GM23248 (cell line): ENCODE data around the gene DGKI. TPM values are rescaled to one million over a fixed set of nuclear protein-coding genes. Genes with fewer than 3 reads are reported as not detected.

ENCODE experiments used
- DNase-seq: peaks from one replicate; pipeline ENCODE4 v3.0.0-alpha.2; 2015
- H2AFZ ChIP-seq: fragments of 200-600 bp; sonication (generic); 2 replicates; pipeline ENCODE4 v1.6.1; 2016; ENCODE audit warnings: antibody characterized with exemption
- H3F3A ChIP-seq: fragments of 200-600 bp; sonication (generic); 2 replicates; pipeline ENCODE4 v1.6.1; 2016; ENCODE audit warnings: mild to moderate bottlenecking, antibody characterized with exemption, mixed run types; ENCODE audit not compliant: insufficient read depth
- H3K27ac ChIP-seq: fragments of 200-600 bp; sonication (generic); 2 replicates; pipeline ENCODE4 v1.5.1; 2016; ENCODE audit warnings: mild to moderate bottlenecking
- H3K27me3 ChIP-seq: fragments of 200-600 bp; sonication (generic); replicated peaks from 2 replicates; pipeline ENCODE4 v1.6.1; 2016; ENCODE audit warnings: mild to moderate bottlenecking; ENCODE audit not compliant: insufficient read depth
- H3K36me3 ChIP-seq: fragments of 200-600 bp; sonication (generic); 2 replicates; pipeline ENCODE4 v1.6.1; 2016; ENCODE audit warnings: low read depth, mild to moderate bottlenecking
- H3K4me1 ChIP-seq: fragments of 200-600 bp; sonication (generic); 2 replicates; pipeline ENCODE4 v1.6.1; 2016; ENCODE audit warnings: mild to moderate bottlenecking; ENCODE audit not compliant: insufficient read depth
- H3K4me2 ChIP-seq: fragments of 200-600 bp; sonication (generic); one replicate; pipeline ENCODE4 v1.6.1; 2016; ENCODE audit warnings: mild to moderate bottlenecking; ENCODE audit not compliant: unreplicated experiment
- H3K4me3 ChIP-seq: fragments of 200-600 bp; sonication (generic); 2 replicates; pipeline ENCODE4 v1.5.1; 2016; ENCODE audit warnings: mild to moderate bottlenecking
- H3K79me2 ChIP-seq: fragments of 200-600 bp; sonication (generic); 2 replicates; pipeline ENCODE4 v1.6.1; 2016; ENCODE audit warnings: mild to moderate bottlenecking; ENCODE audit not compliant: insufficient read depth
- H3K9ac ChIP-seq: fragments of 200-600 bp; sonication (generic); 2 replicates; pipeline ENCODE4 v1.6.1; 2016; ENCODE audit warnings: mild to moderate bottlenecking
- H3K9me2 ChIP-seq: fragments of 200-600 bp; sonication (generic); 2 replicates; pipeline ENCODE4 v1.6.1; 2016; ENCODE audit warnings: mixed run types, mild to moderate bottlenecking, moderate library complexity; ENCODE audit not compliant: insufficient read depth
- H3K9me3 ChIP-seq: fragments of 200-600 bp; sonication (generic); one replicate; pipeline ENCODE4 v1.6.1; 2017; ENCODE audit warnings: low read depth
- H4K20me1 ChIP-seq: fragments of 200-600 bp; sonication (generic); 2 replicates; pipeline ENCODE4 v1.6.0; 2016; ENCODE audit not compliant: insufficient read depth
- EZH2 ChIP-seq: fragments of 200-600 bp; sonication (generic); IDR thresholded peaks from 2 replicates; pipeline ENCODE4 v1.6.1; 2018; ENCODE audit warnings: antibody characterized with exemption, mild to moderate bottlenecking; ENCODE audit not compliant: insufficient read depth, poor library complexity, severe bottlenecking
- EZH2phosphoT487 ChIP-seq: fragments of 200-600 bp; sonication (generic); IDR thresholded peaks from 2 replicates; pipeline ENCODE4 v1.6.1; 2018; ENCODE audit warnings: antibody characterized with exemption, moderate library complexity, mild to moderate bottlenecking, low read depth; ENCODE audit not compliant: insufficient read depth
- WGBS, 2 experiments: methylation state at CpG; one replicate each; pipeline ENCODE4 v1.1.6; 2015 to 2017; ENCODE audit warnings: low lambda C conversion rate in 2 of 2, low coverage in 1 of 2; ENCODE audit errors: missing lambda C conversion rate in 2 of 2; 5-methylcytosine and 5-hydroxymethylcytosine counted together
- in situ Hi-C: fragments of 300-500 bp; cut with MboI; formaldehyde crosslinking; loops from 2 replicates; pipeline ENCODE4 v1.15.0; 2020
- polyA plus RNA-seq: library from polyadenylated mRNA; unstranded; fragments of >200 nt; fragmentation: Nextera tagmentation; extraction: Ambion mirVana; gene quantifications from 2 replicates; pipeline ENCODE4 v1.2.1, GENCODE V29; 2016
- total RNA-seq: library from RNA; depleted of rRNA; stranded (reverse); fragments of >200 nt; shearing (Covaris generic); gene quantifications from 2 replicates; pipeline ENCODE4 v1.2.3, GENCODE V29; 2014

DGKI gene
- total and polyA plus RNA-seq, 2 experiments from 2014 or later, result 5.4 to 25.9 TPM

- peaks cover 53% of the 10 kb centered on the region for H3K79me2 ChIP-seq
- TF ChIP-seq EZH2, result no peak
- no peak for TF ChIP-seq EZH2phosphoT487
- no peak for DNase-seq
- no peaks in the 10 kb centered on the region for H3F3A ChIP-seq
- no peak overlapping the region for H2AFZ ChIP-seq
- H3K4me3 ChIP-seq, result no peak overlapping the region
- in situ Hi-C loops, result no loop called here
- no peaks in the 10 kb centered on the region for H3K27me3 ChIP-seq
- H3K9me3 ChIP-seq, result no peaks in the 10 kb centered on the region
- WGBS, 2 experiments, result 80 to 90% methylated on average over 2 of the region's 2 CpGs
- H3K4me2 ChIP-seq, result no peak overlapping the region
- H3K9me2 ChIP-seq, result no peaks in the 10 kb centered on the region
- H3K36me3 ChIP-seq, result 0 out of 2 replicates have a peak, but pooled peaks cover 8% of the 10 kb centered on the region
- no peaks in the 10 kb centered on the region for H3K4me1 ChIP-seq
- no peak overlapping the region for H3K9ac ChIP-seq
- H3K27ac ChIP-seq, result no peak overlapping the region
- H4K20me1 ChIP-seq, result no peaks in the 10 kb centered on the region
Measured at GRCh38 chr7:137741443-137741842, 105.3 kb downstream of the DGKI start.

DNA sequence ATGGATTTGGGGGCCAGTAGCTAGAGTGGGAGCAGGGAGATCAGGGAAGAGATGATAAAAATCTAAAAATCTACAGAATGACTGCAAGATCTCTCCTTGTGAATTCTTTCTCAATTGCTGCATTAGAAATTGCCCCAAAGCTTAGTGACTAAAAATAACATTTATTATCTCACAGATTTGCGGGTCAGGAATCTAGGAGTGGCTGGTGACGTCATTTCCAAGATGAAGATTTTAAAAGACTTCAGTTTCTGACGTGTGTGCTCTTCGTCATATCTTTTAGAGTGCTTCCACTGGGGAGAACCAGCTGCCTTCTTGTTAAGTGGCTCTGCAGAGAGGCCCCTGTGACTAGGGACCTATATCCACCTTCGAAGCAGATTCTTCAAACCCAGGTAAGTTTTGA lies 112.6 kb downstream of the DGKI start:
- peaks cover 30% of the 10 kb centered on the region for H3K4me1 ChIP-seq
- no peak overlapping the region for H2AFZ ChIP-seq
- H3K9ac ChIP-seq, result no peak overlapping the region
- peaks cover 17% of the 10 kb centered on the region for H3F3A ChIP-seq
- peak overlapping the region; percentile 1 for H3K4me2 ChIP-seq
- H3K9me3 ChIP-seq, result no peaks in the 10 kb centered on the region
- H3K27ac ChIP-seq, result peak overlapping the region; percentile 21; the same call in 1 of the 2 replicates
- H3K27me3 ChIP-seq, result no peaks in the 10 kb centered on the region
- DNase-seq, result peak; percentile 57
- TF ChIP-seq EZH2 (no peak), EZH2phosphoT487 (no peak)
- in situ Hi-C loops, result no loop called here
- no peak overlapping the region for H3K4me3 ChIP-seq
- H3K9me2 ChIP-seq, result no peaks in the 10 kb centered on the region
- H3K79me2 ChIP-seq, result peaks cover 47% of the 10 kb centered on the region
- no peaks in the 10 kb centered on the region for H4K20me1 ChIP-seq
- no peaks in the 10 kb centered on the region for H3K36me3 ChIP-seq
- WGBS, 2 experiments, result 58 to 59% methylated on average over 5 of the region's 5 CpGs

DNA sequence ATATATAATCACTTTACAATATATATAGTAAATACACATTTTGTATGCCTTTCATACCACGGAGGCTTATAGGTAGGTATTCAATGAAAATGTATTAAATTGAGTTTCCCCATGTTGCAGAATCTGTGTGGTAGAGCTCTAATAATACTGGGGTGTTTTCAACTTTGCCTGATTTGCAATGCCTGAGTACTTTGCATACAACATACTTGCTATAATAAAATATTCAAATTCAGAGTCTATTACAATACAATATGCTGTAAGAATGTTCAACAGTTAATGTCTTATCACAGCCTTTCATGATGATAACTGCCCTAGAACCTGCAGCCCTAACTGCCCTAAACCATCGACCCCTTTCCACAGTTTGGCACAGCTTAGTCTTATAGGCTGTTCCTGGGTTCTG lies 114.6 kb downstream of the DGKI start:
- WGBS, 2 experiments, result 94 to 97% methylated on average over 2 of the region's 2 CpGs

GRCh38 chr7:137731436-137731835 lies 115.3 kb downstream of the DGKI start:
- H3K27me3 ChIP-seq, result no peaks in the 10 kb centered on the region
- H4K20me1 ChIP-seq, result no peaks in the 10 kb centered on the region
- H3K9me3 ChIP-seq, result no peaks in the 10 kb centered on the region
- 32% methylated on average over 5 of the region's 5 CpGs for WGBS, 2 experiments
- H3K27ac ChIP-seq, result peak overlapping the region; percentile 54
- TF ChIP-seq EZH2, result no peak
- no peak for TF ChIP-seq EZH2phosphoT487
- no peak overlapping the region for H2AFZ ChIP-seq
- peaks cover 45% of the 10 kb centered on the region for H3K4me1 ChIP-seq
- peaks cover 17% of the 10 kb centered on the region for H3F3A ChIP-seq
- H3K4me2 ChIP-seq, result peak overlapping the region; percentile 44
- H3K4me3 ChIP-seq, result no peak overlapping the region
- H3K36me3 ChIP-seq, result no peaks in the 10 kb centered on the region
- H3K9ac ChIP-seq, result no peak overlapping the region
- DNase-seq, result peak; percentile 67
- in situ Hi-C loops, result no loop called here
- peaks cover 40% of the 10 kb centered on the region for H3K79me2 ChIP-seq
- no peaks in the 10 kb centered on the region for H3K9me2 ChIP-seq

More for the DNA sequence above, 114.6 kb downstream of the DGKI start:
- no peak for DNase-seq
- Histone ChIP-seq H4K20me1 (no peaks in the 10 kb centered on the region), H3K9me2 (no peaks in the 10 kb centered on the region), H3K27ac (peak overlapping the region; percentile 54), H3K9ac (no peak overlapping the region), H3K4me3 (no peak overlapping the region), H3K9me3 (no peaks in the 10 kb centered on the region), H3K4me2 (peak overlapping the region; percentile 44), H2AFZ (no peak overlapping the region), H3K27me3 (no peaks in the 10 kb centered on the region), H3K4me1 (peaks cover 41% of the 10 kb centered on the region), H3F3A (peaks cover 17% of the 10 kb centered on the region), H3K36me3 (no peaks in the 10 kb centered on the region), H3K79me2 (peaks cover 46% of the 10 kb centered on the region)
- in situ Hi-C loops, result no loop called here
- no peak for TF ChIP-seq EZH2
- no peak for TF ChIP-seq EZH2phosphoT487

GRCh38 chr7:137728426-137728825 lies 118.3 kb downstream of the DGKI start:
- no peak for DNase-seq
- H3K27me3 ChIP-seq, result no peaks in the 10 kb centered on the region
- in situ Hi-C loops, result no loop called here
- H3K79me2 ChIP-seq, result peaks cover 30% of the 10 kb centered on the region
- no peaks in the 10 kb centered on the region for H3K9me3 ChIP-seq
- no peak overlapping the region for H3K9ac ChIP-seq
- no peaks in the 10 kb centered on the region for H4K20me1 ChIP-seq
- H3F3A ChIP-seq, result peaks cover 14% of the 10 kb centered on the region
- no peak overlapping the region for H3K4me2 ChIP-seq
- peaks cover 35% of the 10 kb centered on the region for H3K4me1 ChIP-seq
- no peak overlapping the region for H3K4me3 ChIP-seq
- H3K27ac ChIP-seq, result no peak overlapping the region
- H3K9me2 ChIP-seq, result no peaks in the 10 kb centered on the region
- 94 to 100% methylated on average over 1 of the region's 1 CpG for WGBS, 2 experiments
- H2AFZ ChIP-seq, result no peak overlapping the region
- no peaks in the 10 kb centered on the region for H3K36me3 ChIP-seq
- TF ChIP-seq EZH2, result no peak
- no peak for TF ChIP-seq EZH2phosphoT487
